PC-3 (cell line): ENCODE data around the gene KDF1.

Source experiments
- CTCF ChIP-seq: fragments of 300-600 bp; sonication (generic); conservative IDR thresholded peaks from 2 replicates; pipeline ENCODE4 v1.5.1; 2017; ENCODE audit warnings: antibody characterized with exemption, low read depth, mild to moderate bottlenecking, low read length
- EZH2phosphoT487 ChIP-seq: fragments of 300-600 bp; sonication (generic); IDR thresholded peaks from 2 replicates; pipeline ENCODE4 v1.6.1; 2018; ENCODE audit warnings: mild to moderate bottlenecking, antibody characterized with exemption, low read length, borderline replicate concordance

- TF ChIP-seq CTCF (no peak), EZH2phosphoT487 (no peak)
These were observed 46.4 kb upstream of the KDF1 start for GRCh38 chr1:27006683-27007082.
